HG03460 (cell line): ENCODE data around the gene MLLT1.

Experiments
- ATAC-seq: cut with Tn5 transposase; IDR thresholded peaks from one replicate; pipeline ENCODE4 v1.9.1; 2021; ENCODE audit not compliant: unreplicated experiment

MLLT1 gene

DNA sequence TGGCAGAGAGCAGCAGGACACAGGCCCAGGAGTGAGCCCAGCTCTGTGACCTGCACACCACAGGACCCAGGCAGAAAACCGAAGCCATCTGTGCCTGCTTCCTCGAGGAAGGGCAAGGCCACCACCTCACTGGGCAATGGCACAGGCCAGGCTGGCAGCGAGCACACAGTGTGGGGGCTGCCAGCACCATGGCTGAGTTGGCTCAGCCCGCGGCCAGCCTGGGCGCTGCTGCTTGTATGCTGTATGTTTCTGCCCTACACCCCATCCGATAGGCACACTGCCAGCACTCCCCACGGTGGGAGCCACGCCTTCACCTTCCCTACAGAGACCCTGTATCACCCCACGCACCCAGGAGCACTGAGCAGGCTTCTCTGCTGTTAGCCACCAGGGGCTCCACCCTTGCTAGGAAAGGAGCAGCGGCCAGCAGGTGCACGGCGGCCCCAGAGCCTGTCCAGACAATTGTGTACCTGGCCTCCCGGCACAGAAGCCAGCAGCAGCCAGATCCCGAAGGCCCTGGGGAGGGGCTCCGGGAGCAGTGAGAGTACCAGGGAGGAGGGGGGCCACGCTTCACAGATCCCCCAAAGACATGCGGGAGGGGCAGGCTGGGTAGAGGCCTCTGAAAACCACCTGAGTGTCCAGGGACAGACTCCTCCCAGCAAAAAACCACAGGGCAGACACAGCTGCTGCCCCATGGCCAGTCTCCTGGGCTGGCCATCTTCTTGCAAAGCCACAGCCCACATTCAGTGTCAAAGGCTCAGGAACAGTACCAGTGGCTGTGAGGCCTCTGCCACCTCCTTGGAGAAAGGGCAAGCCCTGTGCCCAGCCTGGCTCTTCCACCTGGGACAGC, 56.1 kb downstream of the MLLT1 start:
- ATAC-seq = no peak

DNA sequence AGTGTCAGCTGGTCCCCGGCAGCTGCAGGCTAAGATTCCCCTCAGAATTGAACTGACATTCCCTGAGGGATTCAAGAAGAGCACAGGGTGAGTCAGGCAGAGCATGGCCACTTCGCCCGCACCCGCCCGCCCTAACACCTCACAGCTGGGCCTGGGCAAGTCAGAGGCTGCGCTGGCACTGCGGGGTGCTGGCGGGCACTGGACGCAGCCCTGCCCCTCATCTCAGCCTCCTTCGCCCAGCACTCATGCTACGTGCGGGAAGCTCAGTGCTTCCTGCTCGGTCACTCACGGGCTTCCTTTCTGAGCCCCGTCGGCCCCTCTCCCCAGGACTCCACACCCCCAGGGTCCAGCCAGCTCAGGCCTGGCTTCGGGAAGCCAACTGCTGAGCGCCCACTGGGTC, 56.9 kb downstream of the MLLT1 start:
- no peak for ATAC-seq

DNA sequence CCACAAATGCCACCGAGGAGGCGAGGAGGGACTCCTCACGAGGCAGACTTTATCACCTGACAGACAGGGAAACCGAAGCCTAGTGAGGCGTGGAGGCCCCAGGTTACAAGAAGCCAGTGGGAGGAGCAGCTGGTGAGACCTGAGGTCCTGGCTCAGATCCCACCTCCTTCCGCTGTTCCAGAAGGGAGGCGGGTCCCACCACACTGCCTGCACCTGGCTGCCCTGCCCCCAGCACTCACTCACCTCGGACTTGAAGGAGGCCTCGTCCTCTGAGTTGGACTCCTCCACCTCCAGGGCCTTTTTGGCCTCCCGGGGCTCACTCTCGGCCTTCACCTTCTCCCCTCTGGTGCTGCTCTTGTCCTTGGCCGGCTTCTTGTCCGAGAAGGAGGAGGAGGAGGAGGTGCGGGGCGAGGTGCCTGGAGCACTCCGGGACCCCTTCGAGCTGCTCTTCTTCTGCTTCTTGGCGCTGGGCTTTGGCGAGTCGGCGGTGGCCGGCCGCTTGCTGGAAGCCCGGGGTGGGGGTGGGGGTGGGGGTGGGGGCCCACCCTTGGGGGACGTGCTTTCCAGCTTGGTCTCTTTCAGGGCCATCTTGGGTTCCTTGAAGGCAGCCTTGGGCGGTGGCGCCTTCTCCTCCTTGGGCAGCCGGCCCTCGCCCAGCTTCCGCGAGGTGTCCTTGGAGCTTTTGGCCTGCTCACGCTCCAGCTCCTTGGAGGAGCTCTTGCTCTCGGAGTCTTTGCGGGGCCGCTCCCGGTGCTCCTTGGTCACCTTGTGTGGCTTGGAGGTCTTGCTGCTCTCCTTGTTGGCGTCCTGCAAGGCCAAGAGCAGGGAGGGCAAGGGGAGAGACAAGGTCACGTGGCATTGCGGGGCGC, 57.7 kb downstream of the MLLT1 start:
- no peak for ATAC-seq

DNA sequence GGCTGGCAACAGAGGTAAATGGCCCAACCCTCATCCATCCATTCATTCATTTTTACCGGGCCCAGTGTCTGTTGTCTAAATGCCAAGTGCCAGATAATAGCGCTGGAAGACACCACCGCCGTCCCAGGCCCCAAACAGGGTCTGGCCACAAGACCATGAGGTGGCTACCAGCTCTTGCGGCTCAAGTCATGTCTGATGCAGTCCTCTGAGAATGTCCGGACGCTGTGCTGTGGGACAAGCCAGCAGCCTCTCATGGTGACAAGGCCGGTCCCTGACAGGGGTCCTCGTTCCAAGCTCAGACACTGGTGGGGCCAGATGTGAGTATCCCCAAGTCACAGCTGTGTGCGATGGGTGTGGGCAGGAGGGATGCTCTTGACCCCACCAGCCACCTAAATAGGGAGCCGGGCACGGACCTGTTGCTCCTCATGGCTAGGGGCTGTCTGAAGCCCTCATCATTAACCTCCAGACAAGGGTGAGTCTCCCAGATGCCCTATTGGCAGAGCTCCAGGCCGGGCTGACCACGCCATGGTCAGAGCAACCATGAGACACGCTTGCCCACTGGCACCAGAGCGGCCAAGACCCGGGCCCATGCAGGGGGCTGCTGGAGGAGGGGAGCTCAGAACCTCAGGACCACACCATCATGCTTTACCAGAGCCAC, 58.4 kb downstream of the MLLT1 start:
- ATAC-seq = no peak

DNA sequence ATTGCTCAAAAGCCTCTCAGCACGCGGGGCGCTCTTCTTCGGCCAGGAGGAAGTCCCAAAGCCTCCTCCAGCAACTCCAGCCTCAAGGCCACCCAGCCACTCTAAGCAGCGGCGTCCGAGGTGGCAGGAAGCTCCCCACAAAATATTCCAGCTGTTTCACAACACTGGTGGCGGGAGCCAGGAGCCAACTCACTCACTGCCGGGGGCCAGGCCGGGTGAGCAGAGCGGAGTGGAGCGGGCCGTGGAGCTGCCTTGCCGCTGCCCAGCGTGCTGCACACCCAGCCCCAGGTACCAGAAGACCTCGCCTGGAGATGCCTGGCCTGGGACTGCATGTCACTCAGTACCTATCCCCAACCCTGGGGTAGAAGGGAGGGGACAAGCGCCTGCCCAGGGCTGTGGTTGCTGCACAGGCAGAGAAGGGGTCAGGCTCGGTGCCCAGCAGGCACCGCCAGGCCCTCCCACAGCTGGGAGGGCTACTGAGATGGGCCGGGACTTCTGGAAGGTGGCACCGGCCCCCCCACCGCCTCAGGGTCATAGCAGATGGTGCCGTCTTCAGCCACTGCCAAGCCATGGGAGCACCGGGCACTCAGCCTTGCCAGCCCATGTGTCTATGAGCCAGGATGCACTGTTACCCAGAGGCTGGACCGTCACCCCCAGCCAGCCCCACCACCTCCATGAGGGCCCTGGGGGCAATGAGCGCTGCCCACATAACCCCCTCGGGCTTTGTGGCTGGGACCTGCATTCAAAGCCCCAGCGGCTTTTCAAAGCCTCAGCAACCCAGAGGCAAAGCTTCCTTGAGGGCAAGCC, 59.2 kb downstream of the MLLT1 start:
- no peak for ATAC-seq

DNA sequence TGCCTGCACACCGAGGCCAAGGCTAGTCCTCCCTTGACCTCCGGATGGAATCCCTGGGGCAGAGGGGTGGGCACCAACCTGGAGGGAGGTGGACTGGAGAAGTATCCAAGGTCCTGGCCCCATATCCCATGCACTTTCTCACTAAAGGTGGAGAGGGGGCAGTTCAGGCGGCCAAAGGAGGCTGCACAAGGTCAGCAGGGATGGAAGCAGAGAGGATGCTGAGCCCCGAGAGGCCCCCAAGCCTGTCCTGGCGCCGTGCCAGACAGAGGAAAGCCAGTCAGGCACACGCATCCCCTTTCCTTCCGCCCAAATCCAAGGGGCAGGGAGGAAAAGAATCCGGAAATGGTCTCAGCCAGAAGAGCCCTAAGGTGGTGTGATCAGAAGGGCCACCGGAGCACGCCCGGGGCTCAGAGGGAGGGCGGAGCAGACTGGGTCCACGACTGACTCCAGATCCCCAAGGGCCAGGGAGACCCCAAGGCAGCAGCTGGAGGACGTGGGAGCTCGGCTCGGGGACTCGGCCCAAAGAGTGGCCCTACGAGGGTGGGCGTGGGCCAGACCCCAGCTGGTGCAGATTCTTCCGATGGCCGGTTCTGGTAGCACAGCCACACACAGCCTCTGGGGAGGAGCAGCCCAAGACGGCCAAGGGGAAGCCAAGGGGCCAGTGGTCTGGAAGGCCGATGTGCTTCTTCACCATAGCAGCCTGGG, 60.0 kb downstream of the MLLT1 start:
- ATAC-seq = no peak

DNA sequence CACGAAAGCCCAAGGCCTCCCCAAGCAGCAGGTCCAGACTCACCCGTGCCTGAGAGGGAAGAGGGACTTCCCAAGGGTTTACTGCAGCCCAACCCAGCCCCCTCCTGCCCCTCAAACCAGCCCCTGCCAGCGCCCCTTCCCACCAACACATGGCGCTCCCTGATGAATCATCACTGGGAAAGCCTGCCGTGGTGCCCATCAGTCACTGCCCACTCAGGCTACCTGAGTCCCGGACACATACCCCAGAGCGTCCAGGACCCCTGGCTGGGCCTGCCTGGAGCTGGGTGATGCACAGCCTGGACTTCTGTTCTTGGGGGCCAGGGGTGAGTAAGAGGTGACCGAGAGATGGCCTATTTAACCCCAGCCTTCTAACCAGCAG, 60.6 kb downstream of the MLLT1 start:
- ATAC-seq = no peak

DNA sequence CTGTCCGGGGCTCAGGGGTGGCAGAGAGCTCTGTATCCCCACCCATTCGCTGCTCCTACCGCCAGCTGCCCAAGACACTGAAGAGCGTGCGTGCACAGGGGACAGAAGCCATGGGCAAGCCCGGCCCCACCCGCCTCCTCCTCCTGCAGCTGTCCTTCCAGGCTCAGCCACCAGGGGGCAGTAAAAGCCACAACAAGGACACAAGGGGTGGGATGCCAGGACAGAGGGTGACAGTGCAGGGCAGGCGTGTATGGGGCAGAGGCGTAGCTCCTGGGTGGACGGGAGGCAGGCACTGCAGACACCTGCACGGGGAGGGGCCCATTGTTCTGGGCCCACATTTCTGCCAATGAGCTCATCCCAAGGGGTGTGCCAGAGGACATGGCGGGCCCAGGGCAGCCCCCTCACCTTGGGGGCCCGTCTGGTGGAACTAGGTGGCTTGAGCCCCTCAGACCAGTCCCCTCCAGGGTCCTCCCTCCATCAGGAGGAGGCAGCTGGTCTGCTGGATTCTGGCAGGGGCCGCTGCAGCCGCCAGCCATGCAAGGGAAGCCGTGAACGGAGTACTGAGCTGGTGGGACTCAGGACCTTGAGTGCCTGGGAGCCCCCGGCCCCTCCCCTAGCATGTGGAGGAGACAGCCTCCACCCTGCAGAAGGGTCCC, 61.2 kb downstream of the MLLT1 start:
- ATAC-seq = no peak

DNA sequence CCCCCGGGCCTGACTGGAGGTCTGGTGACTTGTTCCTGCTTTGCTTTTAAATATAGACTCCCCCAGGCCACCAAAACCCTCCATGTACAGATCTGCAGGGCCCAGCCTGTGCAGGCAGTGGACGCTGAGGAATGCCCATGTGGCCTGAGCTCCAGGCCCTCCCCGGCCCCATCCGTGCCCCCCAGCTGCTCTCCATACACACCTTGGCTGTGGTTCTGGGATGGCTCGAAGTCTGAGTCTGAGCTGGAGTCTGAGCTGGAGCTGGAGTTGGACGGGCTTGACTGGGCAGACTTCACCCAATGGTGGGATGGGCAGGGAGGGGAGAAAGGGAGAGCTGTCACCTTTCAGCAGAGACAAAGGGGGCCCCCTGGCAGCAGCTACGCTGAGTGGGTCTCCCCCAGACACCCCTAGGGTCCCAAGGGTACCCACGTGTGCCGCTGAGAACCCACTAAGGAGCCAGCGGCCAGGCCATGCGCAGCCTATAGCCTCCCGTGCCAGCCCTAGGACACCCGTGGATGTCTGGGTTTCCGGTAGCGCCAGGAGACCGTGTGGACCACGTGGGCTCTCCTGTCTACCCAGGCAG, 61.9 kb downstream of the MLLT1 start:
- ATAC-seq = no peak

DNA sequence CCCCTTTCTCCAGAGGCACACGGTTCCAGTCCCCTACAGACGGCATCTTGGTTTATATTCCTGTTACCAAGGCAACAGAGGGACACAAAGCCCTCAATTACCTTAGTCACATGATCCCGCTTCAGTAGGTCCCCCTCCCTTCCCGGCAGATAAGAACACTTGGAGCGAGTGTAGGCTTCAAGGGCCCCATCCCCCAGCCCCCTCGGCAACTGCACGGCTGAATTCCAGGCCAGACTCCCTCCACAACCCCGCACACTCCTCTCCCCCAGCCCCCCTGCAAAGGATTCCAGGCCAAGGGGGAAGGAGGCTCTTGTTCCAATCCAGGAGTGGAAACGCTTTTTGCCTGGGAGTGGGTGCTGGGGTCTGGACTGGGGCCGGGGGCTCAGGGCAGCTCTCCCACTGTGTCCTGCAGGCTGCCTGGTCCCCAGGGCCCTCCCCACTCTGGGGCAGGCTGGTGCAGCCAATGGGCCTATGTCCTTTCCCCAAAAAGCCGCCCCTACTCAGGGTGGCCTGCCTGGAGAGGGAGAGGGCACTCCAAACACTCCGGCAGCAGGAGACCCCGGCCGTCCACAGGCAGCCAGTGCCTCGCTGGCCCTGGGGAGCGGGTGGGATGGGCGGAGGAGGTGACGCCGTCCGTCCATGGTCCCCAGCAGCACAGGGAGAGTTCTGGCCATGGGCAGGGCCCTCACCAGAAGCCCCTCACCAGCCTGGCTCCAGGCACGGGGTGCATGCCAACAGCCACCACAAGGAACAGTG, 62.6 kb downstream of the MLLT1 start:
- no peak for ATAC-seq

DNA sequence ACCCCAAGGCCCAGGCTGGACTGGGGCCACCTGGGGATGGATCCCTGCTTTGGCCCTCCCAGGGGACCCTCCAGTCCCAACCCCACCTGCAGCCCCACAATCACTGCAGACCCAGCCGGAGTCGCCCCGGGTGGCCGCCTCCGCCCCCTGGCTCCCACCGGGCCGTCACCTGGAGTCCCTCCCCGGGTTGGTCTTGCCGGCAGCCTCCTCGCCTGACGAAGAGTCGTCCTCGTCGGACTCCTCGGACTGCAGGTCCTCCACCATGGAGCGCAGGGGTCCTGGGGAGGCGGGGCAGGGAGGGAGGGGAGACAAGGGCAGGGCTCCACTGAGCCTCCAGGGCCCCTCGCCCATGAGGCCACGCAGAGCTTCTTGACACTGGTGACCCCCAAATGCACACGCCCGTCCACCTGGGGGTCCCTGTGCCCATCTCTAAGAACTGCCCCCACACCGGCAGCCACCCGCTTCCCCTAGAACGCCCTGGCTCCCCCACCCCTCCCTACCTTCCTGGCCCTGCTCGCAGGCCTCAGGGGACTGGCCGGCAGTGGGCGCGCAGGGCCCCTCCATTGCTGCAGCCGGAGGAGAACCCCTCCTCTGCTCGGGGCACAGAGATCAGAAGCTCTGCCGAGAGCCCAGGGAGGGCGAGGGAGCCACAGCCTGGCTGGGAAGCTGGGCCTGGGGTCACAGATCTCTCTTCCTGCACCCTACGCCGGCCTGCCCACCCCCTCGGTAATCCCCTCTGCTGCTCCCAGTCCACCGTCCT, 63.4 kb downstream of the MLLT1 start:
- ATAC-seq = no peak

DNA sequence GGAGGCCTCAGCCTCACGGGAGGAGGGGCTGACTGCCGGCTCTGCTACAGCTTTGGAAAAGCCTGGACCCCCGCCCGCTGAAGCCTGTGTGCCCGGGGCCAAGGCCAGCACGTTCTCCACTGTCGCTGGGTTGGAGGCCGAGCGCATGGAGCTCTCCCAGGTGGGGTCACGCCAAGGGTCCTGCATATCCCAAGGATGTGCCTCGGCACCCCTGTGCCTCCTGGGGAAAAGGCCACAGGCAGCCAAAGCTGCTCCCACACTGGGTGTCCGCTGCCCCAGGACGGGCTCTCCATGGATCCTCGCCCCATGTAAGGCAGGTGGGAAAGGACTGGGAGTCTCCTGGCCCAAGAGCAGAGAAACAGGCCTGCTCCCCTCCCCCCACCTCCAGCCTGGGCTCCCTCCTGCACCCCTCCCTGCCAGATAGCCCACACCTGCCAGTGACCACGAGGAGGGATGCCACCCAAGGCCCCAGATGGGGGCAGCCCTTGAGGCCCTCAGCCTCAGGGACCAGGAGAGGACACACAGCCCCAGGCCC, 64.0 kb downstream of the MLLT1 start:
- ATAC-seq = no peak

DNA sequence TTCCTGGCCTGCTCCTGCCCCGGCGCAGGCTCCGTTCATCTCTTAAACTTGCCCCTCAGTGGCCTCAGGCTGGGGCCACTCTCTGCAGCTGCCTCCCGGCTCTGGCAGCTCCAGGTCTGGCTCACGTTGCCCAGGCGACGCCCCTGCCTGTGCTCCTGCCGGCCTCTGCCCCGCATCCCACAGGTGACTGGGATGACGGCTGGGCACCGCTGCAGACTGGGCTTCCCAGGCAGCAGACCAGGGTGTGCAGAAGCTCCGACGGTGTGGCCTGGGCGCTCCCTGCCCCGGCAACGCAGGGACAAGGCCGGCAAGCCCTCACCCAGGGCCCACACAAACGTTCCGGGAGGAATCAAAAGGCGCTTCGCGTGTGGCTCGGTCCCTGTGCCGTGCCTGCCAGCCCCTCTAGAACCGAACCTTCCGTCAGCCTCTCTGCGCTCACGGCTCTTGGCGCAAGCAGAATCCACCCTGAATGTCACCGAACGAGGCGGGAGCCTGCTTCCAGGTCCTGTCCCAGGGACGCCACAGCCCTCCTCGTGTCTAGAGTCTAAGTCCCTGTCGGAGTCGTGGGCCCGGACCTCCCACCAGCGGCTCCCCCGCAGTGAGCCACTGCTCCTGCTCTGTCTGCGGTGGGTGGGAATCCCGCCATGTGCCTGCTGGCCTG, 64.8 kb downstream of the MLLT1 start:
- no peak for ATAC-seq

DNA sequence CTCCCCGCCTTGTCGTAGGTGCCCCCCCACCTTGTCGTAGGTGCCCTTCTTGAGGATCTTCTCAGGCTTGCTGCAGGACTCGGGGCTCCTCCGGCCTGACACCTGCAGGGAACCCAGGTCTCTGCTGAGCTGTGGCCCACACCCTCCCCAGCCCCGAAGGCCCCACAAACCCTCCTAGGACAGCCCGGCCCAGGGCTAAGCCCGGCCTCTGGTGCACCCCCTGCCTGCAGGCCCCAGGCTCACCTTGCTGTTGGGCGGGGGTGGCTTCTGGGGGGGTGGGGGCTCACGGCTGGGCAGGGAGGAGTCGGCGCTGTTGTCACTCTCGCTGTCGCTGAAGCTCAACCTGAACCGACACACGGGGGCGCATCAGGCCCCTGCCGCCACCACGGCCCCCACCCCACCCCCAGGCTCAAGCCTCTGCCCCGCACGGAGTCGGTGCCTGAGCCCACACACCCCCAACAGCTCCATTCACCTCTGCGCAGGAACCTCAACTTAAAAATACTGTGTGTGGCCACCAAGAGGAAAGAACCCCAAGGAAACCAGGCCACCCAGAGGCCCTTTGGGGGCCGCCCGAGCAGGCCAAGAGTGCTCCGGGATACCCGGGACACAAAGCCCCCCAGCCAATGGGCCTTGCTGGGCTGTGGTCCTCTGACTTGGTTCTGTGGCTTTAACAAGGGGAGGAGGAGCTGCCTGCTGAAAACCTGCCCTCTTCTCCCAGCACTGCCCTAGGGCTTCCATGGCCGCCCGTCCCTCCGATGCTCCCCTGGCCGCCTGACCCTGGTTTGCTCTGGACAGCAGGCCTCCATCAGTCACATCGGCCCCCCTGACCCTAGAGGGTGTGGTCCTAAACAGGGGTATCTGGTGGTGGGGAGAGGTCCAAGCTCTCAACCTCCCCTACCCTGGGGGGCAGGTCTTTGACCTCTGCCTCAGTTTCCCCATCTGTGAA, 65.8 kb downstream of the MLLT1 start:
- no peak for ATAC-seq

DNA sequence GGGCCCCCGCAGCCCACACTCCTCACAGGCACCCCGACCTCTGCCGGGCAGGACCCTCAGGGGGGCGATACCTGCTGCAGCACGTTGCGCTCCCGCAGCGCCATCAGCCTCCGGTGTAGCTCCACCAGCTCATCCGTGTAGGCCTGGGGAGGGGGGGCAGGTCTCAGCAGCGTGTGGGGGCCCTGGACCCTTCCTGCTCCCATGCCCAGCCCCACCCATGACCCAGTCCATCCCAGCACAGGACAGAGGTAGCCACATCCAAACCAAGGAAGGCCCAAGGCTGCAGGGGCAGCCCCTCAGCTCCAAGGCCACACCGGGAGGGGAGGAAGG, 66.5 kb downstream of the MLLT1 start:
- no peak for ATAC-seq
